Nephron progenitor cell (in vitro differentiated cells): ENCODE data around the gene MACROD2.
A peak's percentile ranks its signal among the peaks of the same experiment; 100 is the strongest.

Experiments
- DNase-seq: peaks from one replicate; pipeline ENCODE4 v3.0.0; 2021
- H3K27ac Mint-ChIP-seq: 2 replicates; pipeline ENCODE4 v1.8.0; 2021; ENCODE audit warnings: mild to moderate bottlenecking, moderate library complexity, mixed read lengths
- H3K27me3 Mint-ChIP-seq: 2 replicates; pipeline ENCODE4 v1.8.0; 2021; ENCODE audit warnings: mild to moderate bottlenecking, low read depth, mixed read lengths; ENCODE audit not compliant: poor library complexity
- H3K36me3 Mint-ChIP-seq: 2 replicates; pipeline ENCODE4 v1.8.0; 2021; ENCODE audit warnings: low read depth, mixed read lengths
- H3K4me1 Mint-ChIP-seq: 2 replicates; pipeline ENCODE4 v1.8.0; 2021; ENCODE audit warnings: mixed read lengths
- H3K4me3 Mint-ChIP-seq: 2 replicates; pipeline ENCODE4 v1.8.0; 2021; ENCODE audit warnings: mild to moderate bottlenecking, moderate library complexity, mixed read lengths
- H3K9me3 Mint-ChIP-seq: 2 replicates; pipeline ENCODE4 v1.8.0; 2021; ENCODE audit warnings: mild to moderate bottlenecking, moderate library complexity, mixed read lengths
- CTCF ChIP-seq: fragments of 200-600 bp; sonication (generic); IDR thresholded peaks from 2 replicates; pipeline ENCODE4 v1.5.0; 2021; ENCODE audit warnings: antibody characterized with exemption

MACROD2 gene

GRCh38 chr20:15875446-15875845 is 1880.1 kb downstream of the MACROD2 start:
- H3K9me3 Mint-ChIP-seq: peaks cover 20% of the 10 kb centered on the region
- H3K27ac Mint-ChIP-seq: no peak overlapping the region
- peak; percentile 4 for DNase-seq
- H3K4me1 Mint-ChIP-seq: peaks cover 11% of the 10 kb centered on the region
- H3K4me3 Mint-ChIP-seq: no peak overlapping the region
- TF ChIP-seq CTCF: no peak
- peaks cover under 1% of the 10 kb centered on the region for H3K27me3 Mint-ChIP-seq
- H3K36me3 Mint-ChIP-seq: no peaks in the 10 kb centered on the region

DNA sequence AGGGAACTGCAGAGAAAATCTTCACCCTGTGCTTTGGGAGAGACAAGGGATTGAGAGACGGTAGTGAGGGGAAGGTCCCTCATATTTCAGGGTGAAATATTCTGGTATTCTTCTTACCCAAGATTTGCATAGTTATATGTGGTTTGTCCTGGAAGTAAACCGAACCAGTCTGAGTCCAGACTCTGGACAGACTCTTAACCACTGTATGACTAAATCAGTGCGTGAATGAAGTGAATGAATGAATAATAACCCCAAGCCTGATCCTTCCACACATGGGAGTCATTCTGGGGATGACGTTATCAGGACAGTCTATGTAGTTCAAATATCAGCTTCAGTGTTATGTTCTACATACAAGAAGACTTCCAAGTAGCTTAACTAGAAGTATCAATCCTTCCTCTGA is 1887.2 kb downstream of the MACROD2 start:
- Mint-ChIP-seq H3K36me3 (no peaks in the 10 kb centered on the region), H3K27me3 (peaks cover 5% of the 10 kb centered on the region), H3K27ac (no peak overlapping the region), H3K9me3 (peaks cover 31% of the 10 kb centered on the region), H3K4me3 (no peak overlapping the region), H3K4me1 (no peaks in the 10 kb centered on the region)
- no peak for TF ChIP-seq CTCF
- no peak for DNase-seq

- no peaks in the 10 kb centered on the region for H3K36me3 Mint-ChIP-seq
- H3K4me1 Mint-ChIP-seq: no peaks in the 10 kb centered on the region
- TF ChIP-seq CTCF: no peak
- H3K9me3 Mint-ChIP-seq: peaks cover 20% of the 10 kb centered on the region
- no peak overlapping the region for H3K4me3 Mint-ChIP-seq
- DNase-seq: no peak
- H3K27me3 Mint-ChIP-seq: no peaks in the 10 kb centered on the region
- no peak overlapping the region for H3K27ac Mint-ChIP-seq
Observed at GRCh38 chr20:15886250-15886649, 1890.9 kb downstream of the MACROD2 start.

GRCh38 chr20:15887387-15887786 is 1892.1 kb downstream of the MACROD2 start:
- H3K27ac Mint-ChIP-seq: no peak overlapping the region
- H3K4me1 Mint-ChIP-seq: no peaks in the 10 kb centered on the region
- H3K27me3 Mint-ChIP-seq: no peaks in the 10 kb centered on the region
- peaks cover 18% of the 10 kb centered on the region for H3K9me3 Mint-ChIP-seq
- no peaks in the 10 kb centered on the region for H3K36me3 Mint-ChIP-seq
- no peak for DNase-seq
- H3K4me3 Mint-ChIP-seq: no peak overlapping the region
- TF ChIP-seq CTCF: no peak

- H3K9me3 Mint-ChIP-seq: peaks cover 18% of the 10 kb centered on the region
- no peaks in the 10 kb centered on the region for H3K36me3 Mint-ChIP-seq
- no peaks in the 10 kb centered on the region for H3K27me3 Mint-ChIP-seq
- no peak overlapping the region for H3K4me3 Mint-ChIP-seq
- TF ChIP-seq CTCF: no peak
- H3K4me1 Mint-ChIP-seq: no peaks in the 10 kb centered on the region
- DNase-seq: no peak
- no peak overlapping the region for H3K27ac Mint-ChIP-seq
Observed at GRCh38 chr20:15889061-15889460, 1893.7 kb downstream of the MACROD2 start.

DNA sequence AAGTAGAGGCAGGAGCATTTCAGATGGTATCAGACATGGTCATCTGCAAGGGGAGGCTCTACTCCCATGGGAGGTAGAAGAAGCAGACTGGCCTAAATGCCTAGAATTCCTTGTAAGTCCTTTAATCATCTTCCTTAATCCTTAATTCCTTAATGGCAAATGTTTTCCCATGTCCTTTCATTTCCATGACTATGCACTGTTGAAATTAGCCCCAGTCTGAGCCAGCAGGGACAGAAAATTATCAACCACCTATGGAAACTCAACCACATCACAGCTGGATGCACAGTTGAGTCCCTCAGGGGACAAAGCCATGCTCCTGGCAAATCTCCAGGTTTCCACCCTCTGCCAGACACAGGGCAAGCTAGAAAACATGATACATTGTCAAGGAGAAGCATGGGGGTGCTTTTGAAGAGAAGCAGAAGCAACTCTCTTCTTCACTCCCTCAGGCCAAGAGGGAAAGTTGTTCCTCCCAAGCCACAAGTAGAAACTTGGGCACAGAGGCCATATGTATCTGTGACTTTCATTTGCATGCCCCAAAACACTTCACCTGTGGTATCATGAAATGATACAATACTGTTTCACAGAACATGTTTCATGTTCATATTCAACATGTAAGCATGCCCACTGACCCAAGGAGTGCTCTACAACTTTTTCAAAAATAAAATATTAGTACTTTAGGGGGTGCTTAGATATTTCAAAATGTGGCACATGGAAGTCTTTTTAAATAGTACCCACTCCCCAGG is 1894.4 kb downstream of the MACROD2 start:
- Mint-ChIP-seq H3K4me3 (no peak overlapping the region), H3K27ac (no peak overlapping the region), H3K9me3 (peaks cover 18% of the 10 kb centered on the region), H3K27me3 (no peaks in the 10 kb centered on the region), H3K36me3 (no peaks in the 10 kb centered on the region), H3K4me1 (no peaks in the 10 kb centered on the region)
- TF ChIP-seq CTCF: no peak
- DNase-seq: no peak
